ENCODE measurements around the gene TNXB.
"Not testable (repeated sequence)": the region's sequence is repeated elsewhere in the genome, so short reads cannot be mapped to it uniquely, and the experiment has no call there.

The TNXB gene

GRCh38 chr6:32070814-32071543 lies 38.2 kb downstream of the TNXB start:
- Mint-ChIP-seq H3K4me3 (no peak overlapping the region), H3K4me1 (no peaks in the 10 kb centered on the region), H3K27me3 (peaks cover 48% of the 10 kb centered on the region), H3K27ac (ENCODE audit: low read depth) (peak overlapping the region; percentile 80), H3K9me3 (no peaks in the 10 kb centered on the region), H3K36me3 (ENCODE audit: insufficient read depth) (no peaks in the 10 kb centered on the region)
- ATAC-seq (replicated peaks; ENCODE audit: extremely low read depth, poor library complexity, severe bottlenecking) (no peak), DNase-seq (ENCODE audit: low spot score in 2 of 2) (no peak)

- Mint-ChIP-seq H3K4me3 (no peak overlapping the region), H3K4me1 (no peaks in the 10 kb centered on the region), H3K9me3 (no peaks in the 10 kb centered on the region), H3K27ac (ENCODE audit: low read depth) (peak overlapping the region; percentile 80), H3K36me3 (ENCODE audit: insufficient read depth) (no peaks in the 10 kb centered on the region), H3K27me3 (peaks cover 42% of the 10 kb centered on the region)
- DNase-seq (ENCODE audit: low spot score in 2 of 2) (no peak), ATAC-seq (replicated peaks; ENCODE audit: extremely low read depth, poor library complexity, severe bottlenecking) (no peak)
Measured at GRCh38 chr6:32069878-32070515, 39.1 kb downstream of the TNXB start.

- H3K27ac Mint-ChIP-seq (ENCODE audit: low read depth): no peak overlapping the region
- H3K9me3 Mint-ChIP-seq: no peaks in the 10 kb centered on the region
- no peaks in the 10 kb centered on the region for H3K4me1 Mint-ChIP-seq
- peaks cover 37% of the 10 kb centered on the region for H3K27me3 Mint-ChIP-seq
- H3K36me3 Mint-ChIP-seq (ENCODE audit: insufficient read depth): no peaks in the 10 kb centered on the region
- no peak overlapping the region for H3K4me3 Mint-ChIP-seq
- ATAC-seq (replicated peaks; ENCODE audit: extremely low read depth, poor library complexity, severe bottlenecking): no peak
- no peak for DNase-seq (ENCODE audit: low spot score in 2 of 2)
Measured at GRCh38 chr6:32069460-32069859, 39.7 kb downstream of the TNXB start.

- Mint-ChIP-seq H3K9me3 (no peaks in the 10 kb centered on the region), H3K4me3 (no peak overlapping the region), H3K4me1 (no peaks in the 10 kb centered on the region), H3K27me3 (peaks cover 33% of the 10 kb centered on the region), H3K27ac (ENCODE audit: low read depth) (no peak overlapping the region), H3K36me3 (ENCODE audit: insufficient read depth) (no peaks in the 10 kb centered on the region)
- ATAC-seq (replicated peaks; ENCODE audit: extremely low read depth, poor library complexity, severe bottlenecking): no peak
- no peak for DNase-seq (ENCODE audit: low spot score in 2 of 2)
Measured at GRCh38 chr6:32068867-32069266, 40.3 kb downstream of the TNXB start.

- H3K9me3 Mint-ChIP-seq; H3K36me3 Mint-ChIP-seq (ENCODE audit: insufficient read depth); H3K27ac Mint-ChIP-seq (ENCODE audit: low read depth); H3K4me1 Mint-ChIP-seq; ATAC-seq (replicated peaks; ENCODE audit: extremely low read depth, poor library complexity, severe bottlenecking); DNase-seq (ENCODE audit: low spot score in 2 of 2); H3K4me3 Mint-ChIP-seq: not testable (repeated sequence)
- peaks cover 30% of the 10 kb centered on the region for H3K27me3 Mint-ChIP-seq
Measured at GRCh38 chr6:32068315-32068714, 40.8 kb downstream of the TNXB start.

GRCh38 chr6:32067521-32067920 lies 41.6 kb downstream of the TNXB start:
- not testable (repeated sequence) for H3K4me3 Mint-ChIP-seq; DNase-seq (ENCODE audit: low spot score in 2 of 2); H3K36me3 Mint-ChIP-seq (ENCODE audit: insufficient read depth); ATAC-seq (replicated peaks; ENCODE audit: extremely low read depth, poor library complexity, severe bottlenecking); H3K27ac Mint-ChIP-seq (ENCODE audit: low read depth); H3K9me3 Mint-ChIP-seq; H3K4me1 Mint-ChIP-seq
- peaks cover 23% of the 10 kb centered on the region for H3K27me3 Mint-ChIP-seq

- H3K36me3 Mint-ChIP-seq (ENCODE audit: insufficient read depth): no peaks in the 10 kb centered on the region
- H3K27me3 Mint-ChIP-seq: peaks cover 10% of the 10 kb centered on the region
- H3K27ac Mint-ChIP-seq (ENCODE audit: low read depth): no peak overlapping the region
- ATAC-seq (replicated peaks; ENCODE audit: extremely low read depth, poor library complexity, severe bottlenecking) (no peak), DNase-seq (ENCODE audit: low spot score in 2 of 2) (no peak)
- no peak overlapping the region for H3K4me3 Mint-ChIP-seq
- H3K9me3 Mint-ChIP-seq: no peaks in the 10 kb centered on the region
- H3K4me1 Mint-ChIP-seq: no peaks in the 10 kb centered on the region
Measured at GRCh38 chr6:32064706-32065105, 44.4 kb downstream of the TNXB start.

GRCh38 chr6:32060966-32061655 lies 48.0 kb downstream of the TNXB start:
- H3K36me3 Mint-ChIP-seq (ENCODE audit: insufficient read depth): no peaks in the 10 kb centered on the region
- no peak for ATAC-seq (replicated peaks; ENCODE audit: extremely low read depth, poor library complexity, severe bottlenecking)

GRCh38 chr6:32058511-32058963 lies 50.6 kb downstream of the TNXB start:
- Mint-ChIP-seq H3K27me3 (peaks cover 41% of the 10 kb centered on the region), H3K36me3 (ENCODE audit: insufficient read depth) (no peaks in the 10 kb centered on the region), H3K4me3 (no peak overlapping the region), H3K9me3 (no peaks in the 10 kb centered on the region), H3K27ac (ENCODE audit: low read depth) (no peak overlapping the region), H3K4me1 (no peaks in the 10 kb centered on the region)
- ATAC-seq (replicated peaks; ENCODE audit: extremely low read depth, poor library complexity, severe bottlenecking) (no peak), DNase-seq (ENCODE audit: low spot score in 2 of 2) (no peak)

More at GRCh38 chr6:32060966-32061655, 48.0 kb downstream of the TNXB start:
- DNase-seq (ENCODE audit: low spot score in 2 of 2): no peak
- no peaks in the 10 kb centered on the region for H3K9me3 Mint-ChIP-seq
- peaks cover 19% of the 10 kb centered on the region for H3K27me3 Mint-ChIP-seq
- H3K27ac Mint-ChIP-seq (ENCODE audit: low read depth): no peak overlapping the region
- H3K4me3 Mint-ChIP-seq: no peak overlapping the region
- no peaks in the 10 kb centered on the region for H3K4me1 Mint-ChIP-seq

- H3K4me1 Mint-ChIP-seq: no peaks in the 10 kb centered on the region
- no peak for ATAC-seq (replicated peaks; ENCODE audit: extremely low read depth, poor library complexity, severe bottlenecking)
- no peaks in the 10 kb centered on the region for H3K36me3 Mint-ChIP-seq (ENCODE audit: insufficient read depth)
- no peak overlapping the region for H3K4me3 Mint-ChIP-seq
- no peak overlapping the region for H3K27ac Mint-ChIP-seq (ENCODE audit: low read depth)
- no peak for DNase-seq (ENCODE audit: low spot score in 2 of 2)
- H3K27me3 Mint-ChIP-seq: peaks cover 41% of the 10 kb centered on the region
- no peaks in the 10 kb centered on the region for H3K9me3 Mint-ChIP-seq
Measured at GRCh38 chr6:32057966-32058365, 51.2 kb downstream of the TNXB start.

- Mint-ChIP-seq H3K36me3 (ENCODE audit: insufficient read depth) (no peaks in the 10 kb centered on the region), H3K4me3 (no peak overlapping the region), H3K27ac (ENCODE audit: low read depth) (no peak overlapping the region), H3K27me3 (peaks cover 41% of the 10 kb centered on the region), H3K9me3 (no peaks in the 10 kb centered on the region), H3K4me1 (no peaks in the 10 kb centered on the region)
- ATAC-seq (replicated peaks; ENCODE audit: extremely low read depth, poor library complexity, severe bottlenecking) (no peak), DNase-seq (ENCODE audit: low spot score in 2 of 2) (no peak)
Measured at GRCh38 chr6:32056254-32056653, 52.9 kb downstream of the TNXB start.

GRCh38 chr6:32055756-32056155 lies 53.4 kb downstream of the TNXB start:
- not testable (repeated sequence) for H3K4me3 Mint-ChIP-seq; DNase-seq (ENCODE audit: low spot score in 2 of 2); H3K9me3 Mint-ChIP-seq; H3K4me1 Mint-ChIP-seq; H3K27ac Mint-ChIP-seq (ENCODE audit: low read depth); ATAC-seq (replicated peaks; ENCODE audit: extremely low read depth, poor library complexity, severe bottlenecking); H3K36me3 Mint-ChIP-seq (ENCODE audit: insufficient read depth)
- H3K27me3 Mint-ChIP-seq: peaks cover 41% of the 10 kb centered on the region

GRCh38 chr6:32053314-32053713 lies 55.8 kb downstream of the TNXB start:
- H3K27me3 Mint-ChIP-seq: peaks cover 39% of the 10 kb centered on the region
- DNase-seq (ENCODE audit: low spot score in 2 of 2); H3K27ac Mint-ChIP-seq (ENCODE audit: low read depth); H3K9me3 Mint-ChIP-seq; ATAC-seq (replicated peaks; ENCODE audit: extremely low read depth, poor library complexity, severe bottlenecking); H3K4me3 Mint-ChIP-seq; H3K36me3 Mint-ChIP-seq (ENCODE audit: insufficient read depth); H3K4me1 Mint-ChIP-seq: not testable (repeated sequence)

All from central memory CD8-positive, alpha-beta T cell (primary cell).